Activated CD8-positive, alpha-beta T cell treated with anti-CD3 and anti-CD28 coated beads for 36 hours (primary cell): ENCODE results near the gene CDC42EP2. TPM values are rescaled to one million over a fixed set of nuclear protein-coding genes. Genes with fewer than 3 reads are reported as not detected.

ENCODE experiments used
- ATAC-seq: fragments of 200-7000 bp; cut with Tn5 transposase; one replicate; pipeline ENCODE4 v1.10.0; 2021; ENCODE audit warnings: mild to moderate bottlenecking, moderate library complexity
- CTCF ChIA-PET: fragments of 350-600 bp; sonication (Branson Sonifier 250); formaldehyde crosslinking; loops from one replicate; lab custom pipeline; 2021; ENCODE audit warnings: antibody characterized with exemption; lab: Charles Lee
- POLR2A ChIA-PET: fragments of 350-600 bp; sonication (Branson Sonifier 250); formaldehyde crosslinking; loops from one replicate; lab custom pipeline; 2021; ENCODE audit warnings: antibody characterized with exemption; lab: Charles Lee
- DNase-seq: peaks from one replicate; pipeline ENCODE4 v3.0.0-alpha.2; 2020
- H3K27ac Mint-ChIP-seq: one replicate; pipeline ENCODE4 v1.8.0; 2021; ENCODE audit warnings: mild to moderate bottlenecking, mixed read lengths
- H3K27me3 Mint-ChIP-seq: one replicate; pipeline ENCODE4 v1.8.0; 2021; ENCODE audit warnings: mixed read lengths
- H3K36me3 Mint-ChIP-seq: one replicate; pipeline ENCODE4 v1.8.0; 2021; ENCODE audit warnings: low read depth, mixed read lengths
- H3K4me1 Mint-ChIP-seq: one replicate; pipeline ENCODE4 v1.8.0; 2021; ENCODE audit warnings: low read depth, mixed read lengths
- H3K4me3 Mint-ChIP-seq: one replicate; pipeline ENCODE4 v1.8.0; 2021; ENCODE audit warnings: mild to moderate bottlenecking, moderate library complexity, mixed read lengths
- H3K9me3 Mint-ChIP-seq: one replicate; pipeline ENCODE4 v1.8.0; 2021; ENCODE audit warnings: mixed read lengths
- intact Hi-C: fragments of 100-400 bp; cut with micrococcal nuclease; formaldehyde crosslinking; loops from one replicate; pipeline ENCODE4 v1.10.0; 2022
- total RNA-seq, 2 experiments: library from RNA; stranded (reverse); gene quantifications; one replicate each; pipeline ENCODE4 v1.2.3, GENCODE V29; 2021
- TF ChIP-seq, protein P1 (sequence below): fragments of 200-600 bp; IDR thresholded peaks from one replicate; pipeline ENCODE4 v1.8.0; 2022; ENCODE audit warnings: antibody characterized with exemption, mild to moderate bottlenecking

CDC42EP2 gene
- total RNA-seq, 2 experiments from 2014 or later = 1.2 TPM; not detected in 1

DNA sequence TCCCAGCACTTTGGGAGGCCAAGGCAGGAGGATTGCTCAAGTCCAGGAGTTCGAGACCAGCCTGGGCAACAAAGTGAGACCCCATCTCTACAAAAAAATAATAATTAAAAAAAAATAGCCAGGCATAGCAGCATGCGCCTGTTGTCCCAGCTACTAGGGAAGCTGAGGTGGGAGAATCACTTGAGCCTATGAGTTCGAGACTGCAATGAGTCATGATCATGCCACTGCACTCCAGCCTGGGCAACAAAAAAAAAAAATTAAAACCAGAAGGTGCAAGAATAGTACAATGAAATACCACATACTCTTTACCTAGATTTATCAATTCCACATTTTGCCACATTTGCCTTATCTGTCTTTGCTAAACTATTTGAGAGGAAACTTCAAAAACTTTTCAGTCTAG lies 27.2 kb downstream of the CDC42EP2 start:
- DNase-seq = no peak
- CTCF ChIA-PET = interaction anchor here (0.6 to 1.6 kb wide), 4 partner anchors 11 to 222 kb away, joined by 3 to 6 read pairs (median 5); no protein-coding TSS in a partner anchor

DNA sequence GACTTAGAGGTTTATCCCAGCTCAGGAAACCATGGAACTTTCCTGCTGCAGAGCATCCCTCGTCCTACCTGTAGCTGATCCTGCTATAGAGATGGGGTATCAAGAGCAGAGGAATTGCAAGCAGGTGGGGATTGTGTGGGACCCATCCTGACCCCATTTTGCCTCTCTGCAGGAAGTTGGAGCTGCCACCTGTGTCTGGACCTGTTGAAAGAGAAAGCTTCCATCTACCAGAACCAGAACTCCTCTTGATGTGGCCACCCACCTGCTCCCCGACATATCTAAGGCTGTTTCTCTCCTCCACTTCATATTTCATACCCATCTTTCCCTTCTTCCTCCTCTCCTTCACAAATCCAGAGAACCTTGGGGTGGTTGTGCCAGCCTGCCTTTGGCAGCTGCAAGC lies 36.8 kb downstream of the CDC42EP2 start:
- Mint-ChIP-seq H3K27ac (no peak overlapping the region), H3K36me3 (peaks cover 26% of the 10 kb centered on the region), H3K4me1 (peaks cover 13% of the 10 kb centered on the region), H3K9me3 (no peaks in the 10 kb centered on the region), H3K27me3 (no peaks in the 10 kb centered on the region), H3K4me3 (no peak overlapping the region)
- ATAC-seq (no peak), DNase-seq (no peak)
- intact Hi-C loops = no loop called here
- POLR2A ChIA-PET = interaction anchor here (1.0 to 1.3 kb wide), 2 partner anchors 17 to 148 kb away, joined by 3 read pairs; no protein-coding TSS in a partner anchor
- CTCF ChIA-PET = interaction anchor here (1.2 to 3.1 kb wide), 7 partner anchors 16 to 146 kb away, joined by 4 to 22 read pairs (median 4); partner anchors contain the start of genes CDC42EP2 and DPF2
- TF ChIP-seq, protein P1, sequence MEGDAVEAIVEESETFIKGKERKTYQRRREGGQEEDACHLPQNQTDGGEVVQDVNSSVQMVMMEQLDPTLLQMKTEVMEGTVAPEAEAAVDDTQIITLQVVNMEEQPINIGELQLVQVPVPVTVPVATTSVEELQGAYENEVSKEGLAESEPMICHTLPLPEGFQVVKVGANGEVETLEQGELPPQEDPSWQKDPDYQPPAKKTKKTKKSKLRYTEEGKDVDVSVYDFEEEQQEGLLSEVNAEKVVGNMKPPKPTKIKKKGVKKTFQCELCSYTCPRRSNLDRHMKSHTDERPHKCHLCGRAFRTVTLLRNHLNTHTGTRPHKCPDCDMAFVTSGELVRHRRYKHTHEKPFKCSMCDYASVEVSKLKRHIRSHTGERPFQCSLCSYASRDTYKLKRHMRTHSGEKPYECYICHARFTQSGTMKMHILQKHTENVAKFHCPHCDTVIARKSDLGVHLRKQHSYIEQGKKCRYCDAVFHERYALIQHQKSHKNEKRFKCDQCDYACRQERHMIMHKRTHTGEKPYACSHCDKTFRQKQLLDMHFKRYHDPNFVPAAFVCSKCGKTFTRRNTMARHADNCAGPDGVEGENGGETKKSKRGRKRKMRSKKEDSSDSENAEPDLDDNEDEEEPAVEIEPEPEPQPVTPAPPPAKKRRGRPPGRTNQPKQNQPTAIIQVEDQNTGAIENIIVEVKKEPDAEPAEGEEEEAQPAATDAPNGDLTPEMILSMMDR = no peak

More for the DNA sequence above, 27.2 kb downstream of the CDC42EP2 start:
- Mint-ChIP-seq H3K4me1 (peaks cover 17% of the 10 kb centered on the region), H3K27ac (no peak overlapping the region), H3K9me3 (no peaks in the 10 kb centered on the region), H3K4me3 (no peak overlapping the region), H3K27me3 (no peaks in the 10 kb centered on the region), H3K36me3 (peaks cover 50% of the 10 kb centered on the region)
- POLR2A ChIA-PET = interaction anchor here (1.3 kb wide), 1 partner anchor 11 kb away, joined by 5 read pairs; no protein-coding TSS in a partner anchor
- intact Hi-C loops = no loop called here
- TF ChIP-seq, protein P1 = no peak
- ATAC-seq = no peak

DNA sequence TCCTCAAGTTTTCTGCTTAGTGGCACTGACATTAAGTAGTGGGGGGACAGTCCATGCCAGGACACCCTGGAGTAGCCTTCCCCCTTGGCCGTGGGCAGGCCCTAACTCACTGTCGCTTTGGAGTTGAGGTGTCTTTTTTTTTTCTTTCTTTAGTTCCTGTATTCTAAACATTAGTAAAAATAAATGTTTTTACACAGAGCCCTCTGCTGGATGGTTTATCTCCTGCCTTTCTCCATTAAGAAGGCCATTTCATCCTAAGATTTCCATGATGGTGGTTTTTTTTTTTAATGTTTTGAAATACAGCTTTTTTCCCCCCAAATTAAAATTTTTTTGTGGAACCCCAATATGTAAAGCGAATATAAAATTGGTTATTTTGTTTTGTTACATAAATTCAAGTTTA lies 38.1 kb downstream of the CDC42EP2 start:
- Mint-ChIP-seq H3K9me3 (no peaks in the 10 kb centered on the region), H3K36me3 (peaks cover 24% of the 10 kb centered on the region), H3K27ac (no peak overlapping the region), H3K27me3 (no peaks in the 10 kb centered on the region), H3K4me1 (peaks cover 13% of the 10 kb centered on the region), H3K4me3 (no peak overlapping the region)
- DNase-seq (no peak), ATAC-seq (no peak)
- TF ChIP-seq, protein P1 = no peak
- intact Hi-C loops = no loop called here
- ChIA-PET POLR2A (interaction anchor here (1.4 to 1.7 kb wide), 2 partner anchors 10 to 152 kb away, joined by 3 to 5 read pairs; no protein-coding TSS in a partner anchor), CTCF (interaction anchor here (1.0 to 3.1 kb wide), 3 partner anchors 15 to 65 kb away, joined by 3 to 22 read pairs (median 4); no protein-coding TSS in a partner anchor)

DNA sequence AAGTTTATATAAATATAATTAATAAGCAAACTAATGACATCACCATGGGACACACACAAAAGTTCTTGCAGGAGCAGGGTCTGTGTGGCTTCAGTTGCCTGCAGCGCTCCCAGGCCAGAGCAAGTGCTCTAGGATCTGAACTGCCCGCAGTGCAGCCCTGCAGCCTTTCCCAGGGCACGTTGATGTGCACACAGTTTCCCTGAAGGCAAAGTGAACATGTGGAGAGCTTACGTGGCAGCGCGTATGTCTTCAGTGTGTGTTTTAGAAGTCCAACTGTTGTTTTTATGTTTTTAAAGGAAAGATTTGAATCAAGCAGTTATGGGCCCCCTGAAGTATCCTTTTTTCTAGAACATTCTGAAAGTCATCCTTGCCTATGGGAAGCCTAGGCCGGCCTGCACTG lies 38.7 kb downstream of the CDC42EP2 start:
- H3K4me1 Mint-ChIP-seq = peaks cover 13% of the 10 kb centered on the region
- POLR2A ChIA-PET = interaction anchor here (0.6 to 1.7 kb wide), 7 partner anchors 11 to 171 kb away, joined by 3 to 6 read pairs (median 3); partner anchors contain the start of gene SLC25A45
- CTCF ChIA-PET = interaction anchor here (1.0 to 1.3 kb wide), 2 partner anchors 15 to 152 kb away, joined by 3 to 4 read pairs; no protein-coding TSS in a partner anchor

More for the DNA sequence above, 38.7 kb downstream of the CDC42EP2 start:
- Mint-ChIP-seq H3K36me3 (peaks cover 21% of the 10 kb centered on the region), H3K9me3 (no peaks in the 10 kb centered on the region), H3K27ac (no peak overlapping the region), H3K27me3 (no peaks in the 10 kb centered on the region), H3K4me3 (peak overlapping the region; percentile 51)
- TF ChIP-seq, protein P1 = no peak
- intact Hi-C loops = no loop called here
- ATAC-seq = no peak
- DNase-seq = no peak
